Stimulated activated CD4-positive, alpha-beta T cell treated with anti-CD3 and anti-CD28 coated beads, Interleukin-2, amount 100 ng/mL, for 24 hours (primary cell): ENCODE measurements around the gene SYT1.

Experiments
- DNase-seq, 2 donors: peaks; one replicate each; pipeline ENCODE4 v3.0.0-alpha.2; 2020

SYT1 gene

DNA sequence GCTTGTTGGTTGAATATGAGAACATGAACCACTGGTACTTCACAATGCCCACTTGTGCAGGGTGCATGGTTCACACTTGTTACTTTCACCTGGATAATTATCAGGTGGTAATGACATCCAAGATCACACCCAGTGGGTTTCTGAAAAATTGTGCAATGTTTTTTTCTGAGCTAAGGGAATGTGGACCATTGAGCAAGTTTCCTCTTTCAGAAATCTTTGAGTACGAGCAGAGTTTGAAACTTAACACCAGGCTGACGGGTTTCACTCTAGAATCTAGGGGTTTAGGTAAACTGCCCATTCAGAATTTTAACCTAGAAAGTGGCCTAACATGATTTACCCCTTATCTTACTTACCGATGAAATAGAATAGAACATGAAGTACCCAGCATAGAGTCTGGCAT lies 436.6 kb downstream of the SYT1 start:
- DNase-seq: no peak

DNA sequence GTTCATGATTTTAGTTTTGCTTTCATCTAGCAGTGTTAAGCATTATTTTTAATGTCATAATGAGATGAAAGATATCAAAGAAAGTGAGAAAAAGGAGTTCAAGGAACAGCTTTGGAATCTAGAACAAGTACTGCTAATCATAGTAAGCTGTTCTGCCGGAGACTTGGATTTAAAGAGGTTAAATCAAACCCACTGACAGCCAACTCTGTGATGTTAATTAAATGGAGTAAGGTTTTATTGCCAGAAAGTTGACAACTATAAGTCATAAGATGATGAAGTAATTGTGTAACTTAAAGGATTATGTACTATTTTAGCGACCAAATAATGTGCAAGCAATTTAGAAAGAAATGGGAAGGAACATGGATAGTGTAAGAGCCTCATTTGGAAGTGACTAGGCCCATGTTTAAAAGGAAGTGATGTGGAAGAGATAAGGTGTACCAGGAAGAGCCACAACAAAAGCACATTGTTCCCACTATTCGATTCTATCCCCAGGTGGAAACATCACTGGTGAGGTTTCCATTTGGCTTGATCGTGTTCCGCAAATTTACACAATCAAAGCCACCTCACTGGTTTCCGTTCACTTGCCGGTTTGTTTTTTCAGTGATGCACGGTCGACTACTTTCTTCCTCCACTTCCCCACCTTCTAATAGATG lies 437.7 kb downstream of the SYT1 start:
- DNase-seq: no peak

DNA sequence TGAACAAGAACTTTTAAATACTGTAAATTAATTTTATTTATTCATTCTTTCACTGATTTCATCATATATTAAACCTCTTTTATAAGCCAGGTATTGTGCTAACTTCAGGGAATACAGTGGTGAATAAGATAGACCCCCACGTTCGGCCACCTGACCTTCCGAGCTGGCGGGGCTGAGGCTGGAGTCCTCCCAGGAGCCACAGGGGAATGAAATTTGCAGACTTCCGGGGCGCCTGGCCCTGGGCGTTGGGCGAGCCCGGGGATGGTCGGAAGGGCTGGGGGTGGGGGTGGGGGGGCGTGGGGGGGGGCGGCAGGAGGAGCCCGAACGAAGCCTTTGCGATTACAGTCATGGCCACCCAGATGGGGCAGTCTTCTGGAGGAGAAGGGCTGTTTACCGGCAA lies 442.8 kb downstream of the SYT1 start:
- DNase-seq: no peak

DNA sequence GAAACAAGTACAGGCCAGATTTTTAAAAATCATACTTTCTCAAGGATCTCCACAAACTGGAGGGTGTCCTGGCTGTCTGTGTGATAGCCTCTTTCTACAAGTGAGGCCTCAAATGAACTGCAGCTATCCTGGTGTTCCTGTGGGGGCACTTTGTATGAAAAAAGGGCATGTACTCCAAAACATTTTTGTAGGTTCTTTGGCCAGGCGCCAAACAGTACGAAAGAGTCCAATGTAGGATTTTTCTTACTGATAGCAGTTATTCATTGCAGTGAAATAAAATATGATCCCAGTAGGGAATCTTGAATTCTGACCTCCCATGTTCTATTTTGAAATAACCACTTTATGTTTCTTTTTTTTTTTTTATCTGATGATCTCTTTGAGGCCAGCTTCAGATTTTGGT lies 444.5 kb downstream of the SYT1 start:
- no peak for DNase-seq

DNA sequence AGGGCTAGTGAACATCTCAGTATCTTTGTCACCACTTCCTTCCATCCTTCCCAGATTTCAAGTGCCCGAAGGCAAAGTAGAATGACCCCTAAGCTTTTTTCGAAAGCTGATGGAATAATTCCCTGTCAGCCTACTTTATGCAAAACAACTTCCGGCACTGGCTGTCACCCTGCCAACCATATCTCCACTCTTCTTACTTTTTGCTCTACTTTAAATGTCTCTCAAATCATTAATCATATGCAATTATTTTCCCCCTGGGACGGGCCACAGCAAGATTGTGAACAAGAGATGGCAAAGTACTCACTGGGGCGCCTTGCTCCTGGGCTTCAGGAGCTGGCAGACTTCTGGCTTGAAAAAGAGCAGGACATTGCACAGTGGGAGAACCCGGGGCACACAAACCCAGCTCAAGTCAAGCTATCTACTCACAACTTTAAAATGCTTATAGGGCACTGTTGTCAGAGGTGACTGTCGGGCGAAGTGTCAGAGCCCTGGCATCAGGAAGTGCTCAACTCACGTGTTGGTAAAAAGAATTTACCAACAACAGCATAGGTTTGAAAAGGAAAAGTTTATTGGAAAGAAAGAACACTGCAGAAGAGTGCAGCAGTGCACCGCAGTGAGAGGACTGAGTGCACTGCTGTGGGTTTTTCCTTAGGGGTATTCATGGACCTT lies 452.7 kb downstream of the SYT1 start:
- no peak for DNase-seq

DNA sequence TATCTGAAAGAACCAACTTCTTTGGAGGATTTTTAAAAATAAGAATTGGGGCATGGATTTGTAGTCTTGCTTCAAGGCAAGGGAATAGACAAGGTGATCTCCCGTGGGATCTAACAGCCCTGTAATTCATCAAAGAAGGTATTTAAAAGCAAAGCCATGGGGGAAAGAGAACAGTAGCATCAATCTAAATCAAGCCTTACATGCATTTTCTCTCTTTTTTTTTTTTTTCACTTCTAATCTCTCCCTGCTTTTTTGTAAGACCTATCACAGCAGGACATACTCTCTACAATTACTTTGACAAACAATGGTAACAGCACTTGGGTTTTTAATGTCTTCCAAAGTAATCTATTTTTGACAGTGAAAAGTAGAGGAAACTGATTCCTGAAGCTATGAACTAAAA lies 458.3 kb downstream of the SYT1 start:
- no peak for DNase-seq

DNA sequence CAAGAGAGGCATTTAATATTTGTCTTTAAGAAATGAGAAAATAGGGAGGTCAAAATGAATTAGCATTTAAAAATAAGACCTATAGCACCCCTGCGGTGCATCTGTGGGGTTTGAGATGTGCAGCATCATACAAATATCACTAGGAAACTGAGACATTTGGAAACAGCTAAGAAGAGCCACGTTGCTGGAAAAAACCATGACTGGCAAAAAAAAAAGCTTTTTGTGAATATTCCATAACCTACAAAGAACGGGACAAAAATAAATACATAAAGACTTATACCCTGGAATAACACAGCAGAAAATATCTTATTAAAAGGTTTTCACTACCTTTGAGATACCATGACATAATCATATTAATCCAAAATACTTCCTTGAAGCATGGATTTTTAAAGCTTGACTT lies 460.0 kb downstream of the SYT1 start:
- DNase-seq: no peak

DNA sequence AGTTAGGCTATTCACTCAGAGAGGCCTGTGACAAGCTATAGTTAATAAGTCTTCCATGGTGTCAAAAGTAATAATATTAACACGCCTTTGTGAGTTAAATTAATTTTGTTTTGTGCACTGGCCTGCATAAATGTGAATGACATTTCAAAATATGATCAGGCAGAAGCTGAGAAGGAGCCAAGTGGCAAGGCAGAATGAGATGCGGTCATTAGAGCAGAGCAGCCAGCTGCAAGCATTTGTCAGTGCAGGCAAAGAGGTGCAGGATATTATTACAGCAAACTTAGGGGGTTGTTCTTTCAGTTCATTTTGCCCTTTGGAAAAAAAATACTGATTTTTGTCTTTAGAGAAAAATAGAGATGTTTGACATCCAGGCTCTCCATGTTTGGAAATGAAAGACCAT lies 461.6 kb downstream of the SYT1 start:
- no peak for DNase-seq

DNA sequence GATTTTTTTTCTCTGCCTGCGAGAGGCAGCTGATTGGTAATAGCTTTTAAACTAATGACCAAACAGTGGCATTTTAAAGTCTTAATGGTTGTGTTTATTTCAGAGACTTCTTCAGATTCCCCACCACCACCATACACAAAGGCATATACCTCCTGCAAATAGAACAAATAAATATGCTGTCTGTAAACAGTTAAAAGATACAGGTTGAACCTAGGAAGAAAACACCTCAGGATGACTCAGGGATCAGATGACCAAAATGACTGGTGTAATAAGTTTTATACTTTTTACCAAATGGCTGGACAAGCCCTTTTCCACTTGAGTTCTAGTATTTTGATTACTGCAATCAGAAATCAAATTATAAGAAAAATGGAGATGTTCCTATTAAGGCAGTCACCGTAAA lies 462.1 kb downstream of the SYT1 start:
- no peak for DNase-seq

DNA sequence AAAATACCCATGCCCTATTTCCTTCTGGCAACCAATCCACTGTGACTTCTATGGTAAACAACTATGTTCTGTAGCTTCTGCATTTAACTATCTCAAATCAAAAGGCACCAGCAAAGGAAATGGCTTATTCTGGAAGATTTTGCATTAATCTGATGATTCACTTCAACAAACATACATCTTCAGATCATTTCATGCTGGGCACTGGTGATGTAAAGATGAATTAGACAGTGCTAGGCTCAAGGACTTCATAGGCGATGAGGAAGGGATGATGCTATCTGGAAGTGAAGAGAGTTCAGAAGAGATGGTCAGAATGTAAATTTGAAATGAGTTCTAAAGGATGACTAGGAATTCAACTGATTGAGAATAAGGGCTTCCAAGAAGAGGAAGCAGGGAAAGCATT lies 462.9 kb downstream of the SYT1 start:
- DNase-seq: no peak

DNA sequence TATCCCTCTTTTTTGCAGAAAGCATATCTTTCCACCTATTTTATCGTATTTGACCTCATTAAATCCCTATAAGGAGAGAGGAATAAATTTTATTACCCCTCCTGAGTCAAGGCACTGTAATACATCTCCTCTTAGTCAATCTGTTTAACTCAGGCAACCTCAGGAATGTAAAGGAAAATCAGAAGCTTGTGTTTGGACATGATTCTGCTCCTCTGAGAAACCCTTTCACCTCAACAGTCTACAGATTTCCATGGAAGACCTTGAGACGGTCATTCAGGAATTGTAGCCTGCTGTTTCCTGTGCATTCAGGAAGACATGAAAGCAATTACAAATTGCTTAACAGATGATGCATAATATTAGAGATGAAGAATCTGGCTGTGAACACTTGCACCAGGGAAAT lies 465.4 kb downstream of the SYT1 start:
- DNase-seq: no peak

DNA sequence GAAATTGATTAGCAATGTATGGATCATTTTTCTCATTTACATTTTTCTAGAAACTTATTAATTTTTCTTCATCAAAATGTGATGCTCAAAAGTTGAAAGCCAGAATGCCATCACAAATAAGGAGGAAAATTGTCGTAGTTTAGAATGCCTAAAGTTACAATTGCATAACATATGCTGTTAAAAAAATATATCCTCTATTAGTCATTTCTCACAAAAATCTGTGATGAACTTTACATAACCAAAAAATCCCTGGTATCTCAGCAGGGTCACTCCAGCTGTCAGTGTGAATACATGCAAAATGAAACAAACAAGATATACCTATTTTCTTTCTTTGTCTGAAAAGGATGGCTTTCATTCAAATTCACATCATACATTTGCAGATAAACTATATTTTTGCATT lies 467.3 kb downstream of the SYT1 start:
- DNase-seq: no peak

DNA sequence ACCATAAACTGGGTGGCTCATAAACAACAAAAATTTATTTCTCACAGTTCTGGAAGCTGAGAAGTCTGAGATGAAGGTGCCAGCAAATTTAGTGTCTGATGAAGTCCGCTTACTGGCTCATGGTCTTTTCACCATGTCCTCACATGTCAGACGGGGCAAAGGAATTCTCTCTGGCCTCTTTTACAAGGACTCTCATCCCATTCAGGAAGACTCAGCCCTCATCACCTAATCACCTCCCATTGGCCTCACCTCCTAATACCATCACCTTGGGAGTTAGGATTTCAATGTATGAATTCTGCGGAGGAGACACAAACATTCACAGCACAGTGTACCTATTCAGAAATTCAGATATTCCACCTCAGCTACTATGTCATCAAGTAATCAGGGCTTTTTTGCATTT lies 468.6 kb downstream of the SYT1 start:
- DNase-seq: no peak

DNA sequence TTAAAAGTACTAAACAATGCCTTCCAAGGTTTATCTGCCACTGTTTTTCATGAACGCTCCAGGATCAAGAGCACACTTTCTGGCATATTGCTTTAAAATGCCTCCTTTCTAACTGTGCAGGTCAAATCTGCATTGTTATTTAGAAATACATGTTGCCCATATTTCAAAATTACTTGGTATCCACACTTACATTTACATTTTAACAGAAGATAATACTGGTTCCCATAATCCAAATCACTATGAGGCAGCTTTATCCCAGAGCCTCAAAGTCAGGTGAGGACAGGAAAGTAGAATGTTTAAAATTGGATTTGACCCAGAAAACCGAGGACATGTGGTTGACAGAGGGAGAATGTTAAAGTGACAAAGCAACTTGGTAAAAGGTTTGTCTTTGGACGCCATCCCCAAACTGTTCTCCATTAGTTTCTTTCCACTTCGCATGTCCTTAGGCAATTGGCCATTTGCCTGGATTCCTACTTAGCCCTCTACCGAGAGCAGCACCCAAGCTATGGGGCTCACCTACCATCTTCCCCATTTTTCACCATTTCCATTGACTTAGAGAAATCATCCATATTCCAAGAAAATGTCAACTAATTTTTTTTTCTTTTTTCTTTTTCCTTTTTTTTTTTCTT lies 473.2 kb downstream of the SYT1 start:
- DNase-seq: no peak

DNA sequence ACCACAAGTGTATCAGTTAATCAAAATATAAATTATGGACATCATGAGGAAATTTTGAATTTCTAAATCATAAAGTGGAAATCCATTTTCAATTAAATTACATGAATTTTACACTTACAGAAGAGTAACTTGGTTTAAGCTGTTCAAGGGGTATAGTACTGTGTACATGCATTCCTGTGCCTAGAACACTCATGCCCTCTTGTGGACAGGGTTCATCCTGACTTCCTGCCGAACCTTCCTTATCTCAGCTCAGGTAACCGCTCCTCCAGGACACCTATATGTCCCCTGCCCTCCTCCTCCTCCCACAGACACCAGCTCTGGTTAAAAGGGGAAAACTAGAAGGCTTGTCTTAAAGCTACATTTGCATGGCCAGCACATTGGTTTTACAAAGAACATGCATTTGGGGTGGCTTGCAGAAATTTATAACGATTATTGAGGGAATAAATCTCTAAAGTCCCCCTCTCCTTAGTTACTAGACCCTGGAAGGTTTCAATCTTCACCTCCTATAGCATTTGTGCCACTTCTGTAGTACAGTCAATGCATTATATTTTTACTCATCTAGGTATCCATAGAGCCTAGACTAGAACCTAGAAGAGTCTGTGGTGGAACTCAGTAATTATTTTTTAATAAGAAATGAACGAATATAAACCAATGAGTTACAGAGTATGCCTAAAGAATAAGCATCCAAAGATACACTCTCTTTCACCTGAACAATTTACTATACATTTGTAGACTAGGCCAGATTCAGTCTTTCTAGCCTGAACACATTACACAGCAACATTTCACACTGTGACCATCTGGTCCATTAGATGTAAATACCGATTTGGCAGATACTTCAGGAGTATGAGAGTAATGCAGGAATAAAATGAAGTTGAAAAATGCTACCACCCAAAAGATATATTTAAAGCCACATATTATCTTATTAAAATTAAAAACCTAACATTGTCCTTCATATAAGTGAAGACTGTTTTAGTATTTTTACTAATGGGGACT lies 480.6 kb downstream of the SYT1 start:
- DNase-seq: no peak

DNA sequence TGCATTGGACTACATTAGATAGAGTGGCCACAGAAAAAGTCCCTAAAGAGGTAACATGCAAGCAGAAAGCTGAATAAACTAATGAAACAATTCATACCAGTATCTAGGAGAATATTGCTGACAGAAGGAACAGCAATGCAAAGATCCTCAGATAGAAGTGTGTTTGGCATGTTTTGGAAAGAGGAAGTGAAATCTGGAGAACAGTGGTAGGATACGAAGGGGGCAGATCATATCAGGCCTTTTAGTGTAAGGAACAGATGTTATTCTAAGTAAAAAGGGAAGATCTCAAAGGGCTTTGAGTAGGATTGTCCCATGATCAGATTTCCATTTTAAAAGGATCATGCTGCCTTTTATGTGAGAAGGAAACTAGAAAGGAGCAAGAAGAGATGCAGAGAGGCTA lies 483.3 kb downstream of the SYT1 start:
- DNase-seq: no peak

DNA sequence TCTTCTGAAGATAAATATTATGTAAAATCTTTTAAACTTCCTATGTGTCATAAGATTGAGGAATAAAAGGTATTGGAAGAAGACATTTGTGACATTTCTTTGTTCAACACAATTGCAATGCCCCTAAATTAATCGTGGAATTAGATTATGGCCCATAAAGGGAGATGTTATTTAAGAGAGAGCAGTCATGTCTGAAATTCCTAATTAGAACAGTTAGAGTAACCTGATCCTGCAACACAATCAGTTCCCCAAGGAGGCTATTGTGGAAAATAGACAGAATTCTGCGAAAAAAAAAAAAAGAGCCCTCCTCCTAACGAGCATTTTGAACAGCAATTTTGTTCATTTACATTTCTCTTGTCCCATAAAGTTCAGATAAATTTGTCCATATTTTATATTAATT lies 486.7 kb downstream of the SYT1 start:
- DNase-seq: no peak

DNA sequence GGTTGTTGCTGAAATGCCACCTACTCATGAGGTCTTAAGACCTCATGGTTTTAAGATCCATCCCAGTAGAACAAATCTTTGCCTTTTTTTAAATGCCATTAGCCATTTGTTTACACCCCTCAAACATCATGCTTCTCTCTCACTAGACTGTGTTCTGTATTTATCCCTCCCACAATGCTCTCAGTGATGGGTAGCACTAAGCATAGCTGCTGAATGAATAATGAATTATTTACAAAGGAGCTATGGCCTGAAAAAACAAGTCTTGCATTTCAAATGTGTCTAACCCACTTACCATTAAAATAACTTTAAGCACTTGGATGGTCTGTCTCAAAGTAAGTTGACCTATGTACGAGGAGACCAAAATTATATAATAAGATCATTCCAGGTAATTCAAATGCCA lies 491.6 kb downstream of the SYT1 start:
- no peak for DNase-seq

DNA sequence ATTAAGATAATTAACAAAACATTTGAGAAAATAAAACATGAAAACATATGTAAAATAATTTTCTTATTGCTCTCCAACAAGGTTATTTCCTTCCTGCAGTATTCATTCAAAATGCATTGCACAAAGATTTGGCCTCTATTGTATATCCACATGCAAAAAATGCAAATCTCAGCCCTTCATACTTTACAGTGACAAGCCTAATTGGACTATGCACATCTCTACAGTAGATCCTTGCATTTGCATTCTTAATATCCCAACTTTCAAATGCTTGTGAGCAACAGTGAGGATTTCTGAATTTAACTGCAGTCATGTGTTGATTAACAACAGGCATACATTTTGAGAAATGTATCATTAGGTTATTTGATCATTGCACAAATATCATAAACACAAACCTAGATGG lies 492.5 kb downstream of the SYT1 start:
- DNase-seq: no peak

DNA sequence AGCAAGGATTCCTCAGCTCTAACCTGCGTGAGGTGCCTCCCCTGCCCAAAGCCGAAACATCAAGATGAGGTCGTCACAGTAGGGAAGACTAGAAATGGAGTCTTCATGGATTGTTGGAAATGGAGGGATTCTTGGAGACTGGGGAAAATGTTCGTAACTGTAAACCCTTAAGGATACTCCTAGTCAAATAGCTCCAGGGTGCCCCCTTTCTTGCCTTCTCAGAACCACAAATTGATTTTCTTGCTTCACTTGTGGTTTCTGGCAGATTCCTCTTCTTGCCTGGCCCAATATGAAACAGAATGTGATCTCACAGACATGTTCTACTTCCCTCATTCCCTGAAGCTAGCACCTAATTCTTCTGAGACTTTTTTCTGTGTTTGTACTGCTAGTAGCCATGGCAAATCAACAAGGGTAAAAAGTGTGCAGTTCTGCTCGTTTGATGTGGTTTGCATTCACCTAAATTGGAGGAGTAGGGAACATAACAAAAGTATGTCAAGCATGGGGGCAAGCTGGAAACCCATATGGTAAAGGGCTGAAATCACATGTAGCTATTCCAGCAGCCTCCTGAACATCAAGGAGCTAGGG lies 494.2 kb downstream of the SYT1 start:
- no peak for DNase-seq

DNA sequence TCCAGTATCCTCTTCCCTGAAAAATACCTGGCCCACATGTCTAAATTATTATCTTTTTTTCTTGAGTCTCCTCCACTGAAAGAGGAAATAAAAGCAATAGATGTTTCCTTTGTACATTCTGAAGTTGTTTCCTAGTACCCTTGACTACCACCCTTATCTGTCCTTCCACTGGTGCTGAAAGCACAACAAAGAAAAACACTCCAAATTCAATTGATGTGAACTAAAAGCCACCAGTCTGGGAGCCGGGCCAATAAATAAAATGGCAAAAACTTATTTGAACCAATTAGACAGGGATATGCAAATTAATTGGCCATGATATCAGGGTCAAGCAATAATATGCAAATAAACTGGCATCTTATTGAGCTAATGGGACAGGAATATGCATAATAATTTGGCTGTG lies 495.7 kb downstream of the SYT1 start:
- DNase-seq: no peak

DNA sequence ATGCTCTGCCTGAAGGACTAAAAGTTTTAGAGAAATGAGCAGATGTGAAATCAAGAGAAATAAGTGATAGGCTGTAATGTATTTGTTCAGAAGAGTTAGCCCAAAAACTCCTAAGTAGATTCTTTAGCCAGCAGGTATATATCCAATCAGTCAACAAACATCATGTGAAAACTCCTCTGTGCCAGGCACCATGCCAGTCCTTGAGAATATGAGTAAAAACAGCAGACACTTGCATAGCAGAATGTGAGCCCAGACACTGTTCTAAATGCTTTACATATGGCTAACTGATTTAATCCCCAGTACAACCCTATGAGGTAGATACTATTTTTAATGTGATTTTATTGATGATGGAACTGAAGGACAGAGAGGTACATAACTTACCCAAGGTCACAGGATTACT lies 496.4 kb downstream of the SYT1 start:
- DNase-seq: no peak

DNA sequence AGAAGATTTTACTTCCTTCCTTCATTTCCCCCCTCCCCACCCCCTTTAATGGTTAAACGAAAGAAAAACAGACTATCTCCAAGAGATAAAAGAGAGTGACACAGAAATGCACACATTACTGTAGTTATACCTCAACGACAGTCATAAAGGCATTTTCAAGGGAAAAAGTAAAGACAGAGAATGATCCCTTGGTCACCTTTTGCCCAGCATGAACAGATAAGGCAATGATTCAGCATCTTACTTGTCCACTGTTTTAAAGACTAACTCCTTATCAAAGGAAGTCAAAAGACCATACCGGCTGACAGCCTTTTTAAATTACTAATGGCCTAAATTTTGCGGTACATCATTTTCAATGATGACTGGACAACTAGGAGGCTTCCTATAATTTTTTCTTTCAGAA lies 499.6 kb downstream of the SYT1 start:
- DNase-seq: no peak
